ENCODE data around the gene KCNAB1. TPM values are rescaled to one million over a fixed set of nuclear protein-coding genes. Genes with fewer than 3 reads are reported as not detected.
A peak's percentile ranks its signal among the peaks of the same experiment; 100 is the strongest.
"Not testable (repeated sequence)": the region's sequence is repeated elsewhere in the genome, so short reads cannot be mapped to it uniquely, and the experiment has no call there.

The KCNAB1 gene
- total RNA-seq, 2 experiments from 2014 or later = not detected

- Mint-ChIP-seq H3K4me1 (no peaks in the 10 kb centered on the region), H3K9me3 (no peaks in the 10 kb centered on the region), H3K4me3 (no peak overlapping the region), H3K27me3 (peaks cover 11% of the 10 kb centered on the region), H3K36me3 (ENCODE audit: low read depth) (no peaks in the 10 kb centered on the region), H3K27ac (no peak overlapping the region)
- ChIA-PET POLR2A (no interaction called here), CTCF (no interaction called here)
- no peak for DNase-seq
Observed at GRCh38 chr3:156108616-156109015, 11.8 kb upstream of the KCNAB1 start.

- no peaks in the 10 kb centered on the region for H3K36me3 Mint-ChIP-seq (ENCODE audit: low read depth)
- H3K27me3 Mint-ChIP-seq = peaks cover 11% of the 10 kb centered on the region
- H3K4me1 Mint-ChIP-seq = no peaks in the 10 kb centered on the region
- CTCF ChIA-PET = no interaction called here
- H3K9me3 Mint-ChIP-seq = no peaks in the 10 kb centered on the region
- H3K27ac Mint-ChIP-seq = no peak overlapping the region
- H3K4me3 Mint-ChIP-seq = no peak overlapping the region
- POLR2A ChIA-PET = no interaction called here
- no peak for DNase-seq
Observed at GRCh38 chr3:156109989-156110388, 10.4 kb upstream of the KCNAB1 start.

GRCh38 chr3:156126467-156126866 lies 6.1 kb downstream of the KCNAB1 start:
- Mint-ChIP-seq H3K36me3 (ENCODE audit: low read depth) (no peaks in the 10 kb centered on the region), H3K9me3 (no peaks in the 10 kb centered on the region), H3K27me3 (peaks cover 16% of the 10 kb centered on the region), H3K4me1 (no peaks in the 10 kb centered on the region), H3K4me3 (no peak overlapping the region), H3K27ac (no peak overlapping the region)
- no peak for DNase-seq
- ChIA-PET CTCF (interaction anchor here (1.0 kb wide), 1 partner anchor 26 kb away, joined by 3 read pairs; no protein-coding TSS in a partner anchor), POLR2A (no interaction called here)

- DNase-seq = no peak
- no peaks in the 10 kb centered on the region for H3K4me1 Mint-ChIP-seq
- no peaks in the 10 kb centered on the region for H3K9me3 Mint-ChIP-seq
- CTCF ChIA-PET = interaction anchor here (1.5 kb wide), 1 partner anchor 18 kb away, joined by 4 read pairs; no protein-coding TSS in a partner anchor
- H3K27me3 Mint-ChIP-seq = peaks cover 19% of the 10 kb centered on the region
- H3K27ac Mint-ChIP-seq = no peak overlapping the region
- H3K4me3 Mint-ChIP-seq = no peak overlapping the region
- POLR2A ChIA-PET = no interaction called here
- no peaks in the 10 kb centered on the region for H3K36me3 Mint-ChIP-seq (ENCODE audit: low read depth)
Observed at GRCh38 chr3:156131241-156131640, 10.9 kb downstream of the KCNAB1 start.

GRCh38 chr3:156131799-156132198 lies 11.4 kb downstream of the KCNAB1 start:
- H3K4me3 Mint-ChIP-seq = no peak overlapping the region
- CTCF ChIA-PET = interaction anchor here (0.5 to 1.5 kb wide), 2 partner anchors 17 to 37 kb away, joined by 4 to 5 read pairs; no protein-coding TSS in a partner anchor
- H3K9me3 Mint-ChIP-seq = no peaks in the 10 kb centered on the region
- H3K27me3 Mint-ChIP-seq = peaks cover 21% of the 10 kb centered on the region
- peak overlapping the region; percentile 7 for H3K27ac Mint-ChIP-seq
- POLR2A ChIA-PET = no interaction called here
- no peaks in the 10 kb centered on the region for H3K4me1 Mint-ChIP-seq
- no peaks in the 10 kb centered on the region for H3K36me3 Mint-ChIP-seq (ENCODE audit: low read depth)
- DNase-seq = no peak

- Mint-ChIP-seq H3K4me1 (no peaks in the 10 kb centered on the region), H3K36me3 (ENCODE audit: low read depth) (no peaks in the 10 kb centered on the region), H3K27ac (no peak overlapping the region), H3K9me3 (no peaks in the 10 kb centered on the region), H3K4me3 (no peak overlapping the region), H3K27me3 (peaks cover 21% of the 10 kb centered on the region)
- POLR2A ChIA-PET = no interaction called here
- CTCF ChIA-PET = interaction anchor here (0.5 to 1.5 kb wide), 2 partner anchors 17 to 37 kb away, joined by 4 to 5 read pairs; no protein-coding TSS in a partner anchor
- no peak for DNase-seq
Observed at GRCh38 chr3:156132313-156132712, 11.9 kb downstream of the KCNAB1 start.

- no peak overlapping the region for H3K4me3 Mint-ChIP-seq
- peaks cover 24% of the 10 kb centered on the region for H3K27me3 Mint-ChIP-seq
- H3K4me1 Mint-ChIP-seq = no peaks in the 10 kb centered on the region
- H3K9me3 Mint-ChIP-seq = no peaks in the 10 kb centered on the region
- CTCF ChIA-PET = no interaction called here
- H3K36me3 Mint-ChIP-seq (ENCODE audit: low read depth) = no peaks in the 10 kb centered on the region
- DNase-seq = no peak
- POLR2A ChIA-PET = no interaction called here
- no peak overlapping the region for H3K27ac Mint-ChIP-seq
Observed at GRCh38 chr3:156133076-156133475, 12.7 kb downstream of the KCNAB1 start.

GRCh38 chr3:156135921-156136638 lies 15.7 kb downstream of the KCNAB1 start:
- Mint-ChIP-seq H3K9me3 (no peaks in the 10 kb centered on the region), H3K4me1 (no peaks in the 10 kb centered on the region), H3K27me3 (peaks cover 32% of the 10 kb centered on the region), H3K4me3 (no peak overlapping the region), H3K27ac (no peak overlapping the region), H3K36me3 (ENCODE audit: low read depth) (no peaks in the 10 kb centered on the region)
- POLR2A ChIA-PET = no interaction called here
- peak; percentile 27 for DNase-seq
- CTCF ChIA-PET = no interaction called here

GRCh38 chr3:156137397-156137796 lies 17.0 kb downstream of the KCNAB1 start:
- peaks cover 34% of the 10 kb centered on the region for H3K27me3 Mint-ChIP-seq
- H3K36me3 Mint-ChIP-seq (ENCODE audit: low read depth); CTCF ChIA-PET; H3K4me3 Mint-ChIP-seq; H3K9me3 Mint-ChIP-seq; POLR2A ChIA-PET; H3K4me1 Mint-ChIP-seq; DNase-seq; H3K27ac Mint-ChIP-seq: not testable (repeated sequence)

- Mint-ChIP-seq H3K4me3 (no peak overlapping the region), H3K4me1 (no peaks in the 10 kb centered on the region), H3K27ac (no peak overlapping the region), H3K9me3 (no peaks in the 10 kb centered on the region), H3K36me3 (ENCODE audit: low read depth) (no peaks in the 10 kb centered on the region), H3K27me3 (peaks cover 37% of the 10 kb centered on the region)
- CTCF ChIA-PET = interaction anchor here (0.6 to 1.3 kb wide), 3 partner anchors 11 to 941 kb away, joined by 3 to 8 read pairs (median 5); no protein-coding TSS in a partner anchor
- no peak for DNase-seq
- POLR2A ChIA-PET = no interaction called here
Observed at GRCh38 chr3:156140001-156140595, 19.7 kb downstream of the KCNAB1 start.

- Mint-ChIP-seq H3K27ac (no peak overlapping the region), H3K4me1 (no peaks in the 10 kb centered on the region), H3K4me3 (no peak overlapping the region), H3K36me3 (ENCODE audit: low read depth) (no peaks in the 10 kb centered on the region), H3K27me3 (peaks cover 48% of the 10 kb centered on the region), H3K9me3 (no peaks in the 10 kb centered on the region)
- DNase-seq = no peak
- POLR2A ChIA-PET = no interaction called here
- CTCF ChIA-PET = interaction anchor here (0.6 to 1.2 kb wide), 3 partner anchors 17 to 166 kb away, joined by 3 read pairs; no protein-coding TSS in a partner anchor
Observed at GRCh38 chr3:156142702-156143101, 22.3 kb downstream of the KCNAB1 start.

GRCh38 chr3:156143136-156143535 lies 22.8 kb downstream of the KCNAB1 start:
- no peaks in the 10 kb centered on the region for H3K36me3 Mint-ChIP-seq (ENCODE audit: low read depth)
- ChIA-PET POLR2A (no interaction called here), CTCF (interaction anchor here (0.6 to 1.2 kb wide), 3 partner anchors 18 to 403 kb away, joined by 3 read pairs; no protein-coding TSS in a partner anchor)
- H3K27ac Mint-ChIP-seq = no peak overlapping the region
- H3K27me3 Mint-ChIP-seq = peaks cover 49% of the 10 kb centered on the region
- no peak overlapping the region for H3K4me3 Mint-ChIP-seq
- no peaks in the 10 kb centered on the region for H3K9me3 Mint-ChIP-seq
- no peak for DNase-seq
- no peaks in the 10 kb centered on the region for H3K4me1 Mint-ChIP-seq

GRCh38 chr3:156144060-156144459 lies 23.7 kb downstream of the KCNAB1 start:
- Mint-ChIP-seq H3K27me3 (peaks cover 50% of the 10 kb centered on the region), H3K27ac (no peak overlapping the region), H3K4me1 (peaks cover 4% of the 10 kb centered on the region), H3K4me3 (no peak overlapping the region), H3K9me3 (no peaks in the 10 kb centered on the region), H3K36me3 (ENCODE audit: low read depth) (no peaks in the 10 kb centered on the region)
- DNase-seq = no peak
- CTCF ChIA-PET = interaction anchor here (0.6 to 1.2 kb wide), 2 partner anchors 22 to 403 kb away, joined by 3 read pairs; no protein-coding TSS in a partner anchor
- POLR2A ChIA-PET = no interaction called here

All from activated CD4-positive, alpha-beta T cell treated with anti-CD3 and anti-CD28 coated beads, Interleukin-2, amount 10 ng/mL, durations not matched to agents 7 days and 5 days (primary cell).